Caki2 (cell line): Measurements from ENCODE around the gene SLC25A27. TPM values are rescaled to one million over a fixed set of nuclear protein-coding genes. Genes with fewer than 3 reads are reported as not detected.

Source experiments
- DNase-seq: peaks from one replicate; pipeline ENCODE4 v3.0.0-alpha.2; 2015; ENCODE audit warnings: low read depth
- in situ Hi-C: cut with HindIII; loops from 2 replicates; pipeline ENCODE4 v1.10.0; 2016; ENCODE audit warnings: low sequenced_read_pairs, low pct_unique_long_range_greater_than_20kb, mixed read lengths
- total RNA-seq: library from RNA; depleted of rRNA; stranded (reverse); fragments of >200 nt; shearing (Covaris generic); gene quantifications from 2 replicates; pipeline ENCODE4 v1.2.3, GENCODE V29; 2014; ENCODE audit warnings: low replicate concordance; rRNA removed

SLC25A27 gene
- total RNA-seq, 1 experiment from 2014 or later = 4.6 TPM

- no peak for DNase-seq
- in situ Hi-C loops = no loop called here
These were observed 37.5 kb downstream of the SLC25A27 start for GRCh38 chr6:46690141-46690755.

GRCh38 chr6:46690911-46691451 lies 38.2 kb downstream of the SLC25A27 start:
- DNase-seq = no peak
- in situ Hi-C loops = no loop called here

GRCh38 chr6:46699970-46700369 lies 47.2 kb downstream of the SLC25A27 start:
- no peak for DNase-seq
- in situ Hi-C loops = no loop called here

GRCh38 chr6:46704562-46704961 lies 51.8 kb downstream of the SLC25A27 start:
- peak; percentile 3 for DNase-seq
- in situ Hi-C loops = no loop called here

- no peak for DNase-seq
- in situ Hi-C loops = no loop called here
These were observed 53.7 kb downstream of the SLC25A27 start for GRCh38 chr6:46706464-46706863.

- DNase-seq = no peak
- in situ Hi-C loops = no loop called here
These were observed 58.7 kb downstream of the SLC25A27 start for GRCh38 chr6:46711491-46711890.

GRCh38 chr6:46715141-46715540 lies 62.4 kb downstream of the SLC25A27 start:
- no peak for DNase-seq

GRCh38 chr6:46719099-46719498 lies 66.3 kb downstream of the SLC25A27 start:
- in situ Hi-C loops = no loop called here
- DNase-seq = peak; percentile 11

More at GRCh38 chr6:46715141-46715540, 62.4 kb downstream of the SLC25A27 start:
- in situ Hi-C loops = no loop called here

- no peak for DNase-seq
- in situ Hi-C loops = no loop called here
These were observed 67.6 kb downstream of the SLC25A27 start for GRCh38 chr6:46720401-46720800.

Other genes with a start within 250 kb of the SLC25A27 start
- gene RCAN2, start 161.5 kb upstream of the SLC25A27 start, total RNA-seq = 1.8 TPM in 1 of 2 replicates, not detected in the other
- gene CYP39A1, start 157 bp upstream of the SLC25A27 start, total RNA-seq = 0.95 and 8.9 TPM in 2 replicates
- gene TDRD6, start 34.9 kb downstream of the SLC25A27 start, total RNA-seq = not detected in 2 replicates
- 0.44 TPM in 1 of 2 replicates, not detected in the other for gene PLA2G7, start 82.4 kb downstream of the SLC25A27 start, total RNA-seq
- gene ANKRD66, start 94.0 kb downstream of the SLC25A27 start, total RNA-seq = not detected in 2 replicates
- not detected in 2 replicates for gene MEP1A, start 140.4 kb downstream of the SLC25A27 start, total RNA-seq